NCI-H82 treated with DMSO at 0.1 percent for 48 hours (cell line): ENCODE results near the gene DDI2.
A peak's percentile ranks its signal among the peaks of the same experiment; 100 is the strongest.
"Not testable (repeated sequence)": the region's sequence is repeated elsewhere in the genome, so short reads cannot be mapped to it uniquely, and the experiment has no call there.

ENCODE experiments used
- DNase-seq: peaks from one replicate; lab custom pipeline; 2025; ENCODE audit not compliant: unreplicated experiment; lab: John Stamatoyannopoulos, UW

Gene DDI2

DNA sequence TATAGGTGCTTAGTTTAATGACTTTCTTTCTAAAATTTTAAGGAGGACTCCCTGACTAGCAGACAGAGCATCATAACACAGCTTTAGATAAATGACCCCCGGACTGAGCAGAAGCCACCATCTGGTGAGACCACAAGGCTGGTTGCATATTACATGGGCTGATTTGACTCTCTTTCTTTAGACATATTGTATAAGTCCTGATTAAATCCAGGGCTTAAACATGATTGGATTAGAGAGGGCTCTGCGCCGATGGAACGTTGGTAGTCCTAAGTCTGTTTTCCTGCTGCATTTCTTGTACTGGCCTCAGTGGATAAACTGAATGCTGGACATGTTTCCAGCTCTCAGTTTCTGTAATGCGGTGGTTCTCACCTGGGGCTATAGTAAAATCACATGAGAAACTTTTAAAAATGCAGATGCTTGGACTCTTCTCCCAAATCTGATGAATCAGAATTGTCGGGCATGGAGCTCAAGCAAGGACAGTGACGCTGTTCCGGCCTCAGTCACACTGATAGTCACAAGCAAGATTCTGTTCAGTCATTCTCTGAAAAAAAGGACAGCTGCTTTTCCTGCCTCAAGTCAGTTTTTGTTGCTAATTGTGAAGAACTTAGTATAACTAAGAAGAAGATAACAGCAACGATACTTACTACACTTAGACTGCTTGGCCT, 16.6 kb downstream of the DDI2 start:
- peak; percentile 100 for DNase-seq

DNA sequence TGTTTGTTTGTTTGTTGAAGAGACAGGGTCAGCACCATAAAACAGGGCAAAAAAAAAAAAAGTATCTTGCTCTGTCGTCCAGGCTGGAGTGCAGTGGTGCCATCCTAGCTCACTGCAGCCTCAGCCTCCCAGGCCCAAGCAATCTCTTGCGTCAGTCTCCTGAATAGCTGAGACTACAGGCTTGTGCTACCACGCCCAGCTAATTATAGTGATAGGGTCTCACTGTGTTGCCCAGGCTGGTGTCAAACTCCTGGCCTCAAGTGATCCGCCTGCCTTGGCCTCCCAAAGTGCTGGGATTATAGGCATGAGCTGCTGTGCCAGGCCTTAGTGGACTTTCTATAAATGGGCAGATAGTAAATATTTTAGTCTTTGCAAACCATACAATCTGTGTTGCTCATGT, 19.2 kb downstream of the DDI2 start:
- no peak for DNase-seq

DNA sequence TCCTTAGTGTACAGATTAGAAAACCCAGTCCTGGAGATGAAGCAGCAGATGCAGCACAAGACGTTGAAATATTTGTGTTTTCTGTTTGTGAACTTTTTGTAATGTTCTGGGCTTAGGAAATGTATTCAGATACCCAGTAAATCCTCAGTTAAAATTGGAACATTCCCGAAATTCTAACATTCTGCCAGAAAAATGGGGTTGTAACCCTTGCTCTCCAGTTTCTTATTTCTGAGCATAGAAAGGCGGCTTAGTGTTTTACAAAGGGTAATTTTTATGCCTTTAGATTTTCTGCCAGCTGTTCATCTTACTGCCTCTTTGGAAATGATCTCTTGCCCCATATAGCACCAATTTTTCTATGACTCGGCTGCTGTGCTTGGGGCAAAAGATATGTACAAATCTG, 20.6 kb downstream of the DDI2 start:
- no peak for DNase-seq

DNA sequence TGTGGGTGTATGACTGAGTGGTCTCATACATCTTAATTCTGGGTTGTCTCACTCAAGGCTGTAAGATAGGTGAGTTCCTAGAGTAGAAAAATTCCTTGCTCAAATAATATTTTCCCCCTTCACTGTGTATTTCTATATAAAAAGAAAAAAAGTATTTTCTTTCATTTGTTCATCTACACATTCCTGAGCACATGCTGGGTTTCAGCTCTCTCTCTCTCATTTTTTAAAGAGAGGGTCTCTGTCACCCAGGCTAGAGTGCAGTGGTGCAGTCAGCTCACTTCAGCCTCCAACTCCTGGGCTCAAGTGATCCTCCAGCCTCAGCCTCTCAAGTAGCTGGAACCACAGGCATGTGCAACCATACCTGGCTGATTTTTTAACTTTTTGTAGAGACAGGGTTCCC, 22.0 kb downstream of the DDI2 start:
- no peak for DNase-seq

DNA sequence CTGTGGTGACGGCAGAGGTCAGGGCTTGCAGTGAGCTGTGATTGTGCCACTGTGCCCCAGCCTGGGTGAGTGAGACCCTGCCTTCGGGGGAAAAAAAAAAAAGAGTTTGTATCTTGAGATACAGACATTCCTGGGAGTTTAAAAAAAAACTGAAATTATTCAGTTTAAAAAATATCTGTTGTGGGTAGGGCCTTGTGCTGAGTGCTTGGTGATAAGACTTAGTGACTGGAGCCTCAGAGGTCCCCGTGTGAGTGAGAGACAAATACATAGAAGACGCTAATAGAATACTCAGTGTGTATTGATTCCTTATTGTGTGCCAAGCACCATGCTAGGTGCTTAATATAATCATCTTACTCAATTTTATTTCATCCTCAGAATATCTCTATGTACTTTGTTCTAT, 22.7 kb downstream of the DDI2 start:
- DNase-seq, result no peak

DNA sequence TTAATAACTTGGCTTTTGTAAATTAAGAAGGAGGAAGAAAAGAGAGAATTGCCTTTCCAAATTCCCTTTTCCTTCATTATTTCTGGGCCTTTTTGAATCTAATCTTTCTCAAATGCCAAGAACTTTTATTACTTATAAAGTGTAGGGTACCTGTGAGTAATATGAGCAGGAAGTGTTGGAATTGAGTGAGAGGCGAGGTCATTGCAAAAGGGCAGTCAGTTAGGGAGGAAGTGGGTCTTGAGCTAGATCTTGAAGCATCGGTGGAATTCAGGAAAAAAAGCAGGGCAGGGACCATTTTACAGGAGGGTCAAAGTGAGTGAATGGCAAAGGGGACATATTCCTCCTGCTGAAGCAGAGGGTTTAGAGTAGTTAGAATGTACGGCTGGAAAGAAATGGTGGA, 23.4 kb downstream of the DDI2 start:
- no peak for DNase-seq

DNA sequence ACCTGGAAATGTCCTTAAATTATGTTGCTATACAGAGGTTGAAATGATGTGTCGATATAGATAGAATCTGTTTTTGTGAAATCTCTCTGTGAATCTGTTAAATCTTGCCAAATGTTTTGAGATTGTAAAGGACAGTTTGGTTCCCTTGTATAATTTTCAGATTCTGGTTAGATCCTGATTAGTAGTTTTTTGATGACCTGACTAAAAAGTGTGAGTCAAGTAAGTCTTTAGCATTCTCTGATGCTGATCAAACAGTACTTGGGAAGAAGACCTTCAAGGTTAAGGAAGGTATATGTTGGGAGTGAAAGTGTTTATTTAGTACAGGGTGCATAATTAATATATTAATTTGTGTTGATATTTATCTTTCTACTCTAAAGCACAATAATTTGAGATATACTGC, 32.7 kb downstream of the DDI2 start:
- DNase-seq, result no peak

DNA sequence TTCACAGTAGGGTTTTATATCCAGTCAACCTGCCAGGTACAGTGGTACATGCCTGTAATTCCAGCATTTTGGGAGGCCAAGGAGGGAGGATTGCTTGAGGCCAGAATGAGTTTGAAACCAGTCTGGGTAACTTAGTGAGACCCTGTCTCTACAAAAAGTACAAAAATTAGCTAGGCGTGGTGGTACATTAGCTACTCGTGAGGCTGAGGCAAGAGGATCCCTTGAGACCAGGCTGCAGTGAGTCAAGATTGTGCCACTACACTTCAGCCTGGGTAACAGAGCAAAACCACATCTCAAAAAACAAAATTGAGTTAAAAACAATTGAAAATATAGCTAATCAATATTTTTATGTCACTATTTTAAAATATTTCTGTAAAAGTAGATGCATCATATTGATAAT, 33.2 kb downstream of the DDI2 start:
- no peak for DNase-seq

DNA sequence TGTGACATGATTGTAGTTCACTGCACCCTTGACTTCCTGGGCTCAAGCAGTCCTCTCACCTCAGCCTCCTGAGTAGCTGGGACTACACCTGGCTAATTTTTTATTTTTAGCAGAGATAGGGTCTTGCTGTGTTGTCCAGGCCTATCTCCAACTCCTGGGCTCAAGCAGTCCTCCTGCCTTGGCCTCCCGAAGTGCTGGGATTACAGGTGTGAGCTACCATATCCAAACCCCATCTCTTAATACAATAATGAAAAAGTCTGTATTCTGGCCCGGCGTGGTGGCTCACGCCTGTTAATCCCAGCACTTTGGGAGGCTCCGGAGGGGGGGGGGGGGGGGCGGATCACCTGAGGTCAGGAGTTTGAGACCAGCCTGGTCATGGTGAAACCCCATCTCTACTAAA, 34.9 kb downstream of the DDI2 start:
- DNase-seq, result not testable (repeated sequence)

DNA sequence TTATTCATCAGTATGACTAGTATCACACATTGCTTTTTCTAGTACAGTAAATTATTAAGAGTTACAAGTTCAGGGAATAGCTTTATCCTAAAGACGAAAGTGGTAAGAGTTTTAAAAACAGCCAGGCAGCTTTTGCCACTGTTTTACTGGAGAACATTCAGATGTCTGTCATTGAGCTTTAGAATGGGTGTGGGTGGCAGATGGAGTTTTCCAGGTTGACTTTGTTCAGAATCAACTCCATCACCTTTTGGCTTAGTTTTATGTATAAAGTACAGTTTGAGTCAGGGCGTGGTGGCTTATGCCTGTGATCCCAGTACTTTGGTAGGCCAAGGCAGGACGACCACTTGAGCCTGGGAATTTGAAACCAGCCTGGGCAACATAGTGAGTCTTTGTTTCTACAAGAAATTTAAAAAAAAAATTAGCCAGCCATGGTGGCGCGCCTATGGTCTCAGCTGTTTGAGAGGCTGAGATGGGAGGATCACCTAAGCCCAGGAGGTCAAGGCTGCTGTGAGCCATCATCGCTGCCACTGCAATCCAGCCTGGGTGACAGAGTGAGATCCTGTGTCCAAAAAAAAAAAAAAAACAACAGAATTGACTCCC, 36.9 kb downstream of the DDI2 start:
- DNase-seq, result no peak

DNA sequence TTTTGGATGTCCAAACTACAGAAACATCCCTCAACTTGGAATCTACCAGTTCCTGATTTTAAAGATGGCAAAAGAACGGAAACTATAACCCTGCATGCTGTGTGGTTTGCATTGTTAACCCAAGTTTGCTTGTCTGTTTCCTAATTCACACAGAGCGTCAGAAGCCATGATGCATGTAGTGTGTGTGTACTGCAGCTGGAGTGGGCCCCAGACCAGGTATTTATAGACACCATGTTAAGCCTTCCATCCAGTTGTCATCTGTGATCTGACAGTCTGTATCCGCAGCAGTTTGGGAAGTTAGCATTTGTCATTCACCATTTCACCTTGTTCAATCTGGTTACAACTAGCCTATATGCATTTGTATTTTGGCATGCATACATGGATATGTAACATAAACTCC, 39.2 kb downstream of the DDI2 start:
- DNase-seq, result no peak

DNA sequence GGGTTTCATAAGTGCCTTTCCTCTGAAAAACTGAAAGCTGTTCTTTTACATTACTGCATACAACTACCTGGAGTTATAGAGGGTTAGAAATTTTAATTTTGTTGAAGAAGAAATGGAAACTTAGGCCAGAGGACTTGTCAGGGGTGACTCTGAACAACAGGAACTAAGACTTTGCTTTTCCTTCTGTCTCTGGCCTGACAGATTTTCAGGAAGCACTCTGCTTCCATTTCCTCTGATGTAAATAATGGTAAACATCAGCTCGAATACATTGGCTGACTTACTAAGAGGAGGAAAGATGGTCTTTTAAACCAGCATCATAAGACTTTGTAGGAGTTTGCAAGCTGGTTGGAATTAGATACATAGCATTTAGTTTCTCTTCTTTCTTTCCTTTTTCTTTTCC, 39.8 kb downstream of the DDI2 start:
- DNase-seq, result no peak

DNA sequence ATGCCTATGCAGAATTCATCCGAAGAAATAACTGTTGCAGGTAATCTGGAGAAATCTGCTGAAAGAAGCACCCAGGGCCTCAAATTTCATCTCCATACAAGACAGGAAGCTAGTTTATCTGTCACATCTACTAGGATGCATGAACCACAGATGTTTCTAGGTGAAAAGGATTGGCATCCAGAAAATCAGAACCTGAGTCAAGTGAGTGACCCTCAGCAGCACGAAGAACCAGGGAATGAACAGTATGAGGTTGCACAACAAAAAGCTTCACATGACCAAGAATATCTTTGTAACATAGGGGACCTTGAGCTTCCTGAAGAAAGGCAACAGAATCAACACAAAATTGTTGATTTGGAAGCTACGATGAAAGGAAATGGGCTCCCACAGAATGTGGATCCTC, 42.9 kb downstream of the DDI2 start:
- no peak for DNase-seq

DNA sequence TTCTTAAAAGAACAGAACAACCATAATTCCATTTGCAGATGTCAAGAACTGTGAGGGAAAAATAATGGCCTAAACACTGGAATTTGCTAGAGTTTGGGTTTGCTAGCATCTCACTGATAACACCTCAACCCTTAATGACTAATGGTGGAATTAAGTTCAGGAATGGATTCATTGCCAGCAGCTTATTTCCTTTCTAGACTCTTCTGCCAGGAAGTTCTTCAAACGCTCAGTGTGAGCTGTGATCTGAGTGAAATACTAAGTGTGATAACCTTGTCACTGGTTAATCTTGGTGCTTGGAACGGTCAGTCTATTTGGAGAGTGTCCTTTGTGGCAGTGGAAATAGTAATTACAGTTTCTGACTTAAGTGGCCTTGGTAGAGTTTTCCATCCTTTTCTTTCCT, 45.2 kb downstream of the DDI2 start:
- no peak for DNase-seq

DNA sequence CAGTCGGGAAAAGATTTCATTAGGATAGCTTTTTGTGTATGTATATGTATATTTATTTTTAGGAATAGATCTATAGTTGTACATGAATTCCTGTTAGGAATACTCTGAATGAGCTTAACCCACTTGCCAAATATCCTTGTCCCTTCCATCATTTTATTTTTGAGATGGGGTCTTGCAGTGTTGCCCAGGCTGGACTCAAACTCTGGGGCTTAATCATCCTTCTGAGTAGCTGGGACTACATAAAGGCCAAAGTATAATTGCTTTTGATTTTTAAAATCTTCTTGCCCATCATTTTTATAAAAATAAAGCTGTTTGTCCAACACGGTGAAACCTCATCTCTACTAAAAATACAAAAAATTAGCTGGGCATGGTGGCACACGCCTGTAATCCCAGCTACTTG, 46.7 kb downstream of the DDI2 start:
- DNase-seq, result no peak

DNA sequence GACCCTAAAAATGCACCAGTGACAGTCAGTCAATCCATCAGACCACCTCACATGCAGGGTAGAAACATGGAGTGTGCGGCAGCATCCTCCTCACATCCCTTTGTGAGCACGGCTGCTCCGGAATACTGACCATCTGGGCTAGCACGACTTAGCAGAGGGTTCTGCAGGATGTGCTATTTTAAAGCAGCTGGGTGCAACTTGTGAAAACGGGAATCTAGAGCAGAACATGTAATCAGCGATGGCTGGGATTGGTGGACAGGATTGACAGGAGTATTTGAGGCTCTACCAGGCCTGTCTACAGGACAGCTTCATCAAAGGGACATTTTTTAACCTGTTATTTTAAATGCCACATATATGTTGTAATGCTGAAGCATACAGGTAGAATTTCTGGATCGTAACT, 50.1 kb downstream of the DDI2 start:
- no peak for DNase-seq

DNA sequence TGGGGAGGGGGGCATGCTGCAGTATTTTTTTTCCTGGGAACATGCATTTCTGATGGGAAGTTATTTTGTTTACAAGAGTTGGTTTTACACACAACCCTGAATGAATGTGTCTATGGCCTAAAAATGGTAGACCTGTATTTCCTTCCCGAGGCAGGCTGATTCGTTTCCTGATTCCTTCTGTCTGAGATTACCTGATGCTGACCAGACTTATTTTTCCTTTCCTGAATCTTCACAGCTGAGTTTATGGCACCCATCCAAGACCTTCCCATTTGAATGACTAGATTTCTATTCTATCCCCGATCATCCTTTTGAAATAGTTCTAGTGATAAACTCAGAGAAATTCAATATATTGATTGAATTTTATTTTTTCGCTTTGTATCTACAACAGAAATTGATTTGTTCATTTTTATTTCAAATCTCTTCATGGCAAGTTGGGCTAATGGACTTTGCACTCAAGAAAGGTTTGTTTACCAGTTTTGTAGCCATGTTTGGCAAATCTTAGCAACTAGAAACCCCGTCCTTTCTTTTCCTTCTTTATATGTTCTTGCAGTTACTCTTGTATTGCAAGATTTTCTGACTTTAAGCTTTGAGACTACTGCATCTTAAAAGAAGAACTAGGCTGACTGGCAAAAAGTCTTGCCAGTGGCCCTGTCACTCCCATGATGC, 51.0 kb downstream of the DDI2 start:
- DNase-seq, result no peak

DNA sequence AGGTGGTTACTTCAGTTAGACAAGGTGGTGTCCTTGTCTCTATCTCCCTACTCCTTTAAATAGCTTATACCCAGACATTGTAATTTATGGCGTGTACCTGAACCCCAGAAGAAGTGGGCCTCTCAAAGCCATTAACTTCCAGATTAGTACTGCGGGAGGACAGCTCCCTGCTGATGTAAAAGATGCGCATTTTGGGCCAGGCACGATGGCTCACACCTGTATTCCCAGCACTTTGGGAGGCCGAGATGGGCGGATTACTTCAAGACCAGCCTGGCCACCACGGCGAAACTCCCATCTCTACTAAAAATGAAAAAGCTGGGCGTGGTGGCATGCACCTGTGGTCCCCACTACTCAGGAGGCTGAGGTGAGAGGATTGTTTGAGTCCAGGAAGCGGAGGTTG, 51.8 kb downstream of the DDI2 start:
- no peak for DNase-seq

DNA sequence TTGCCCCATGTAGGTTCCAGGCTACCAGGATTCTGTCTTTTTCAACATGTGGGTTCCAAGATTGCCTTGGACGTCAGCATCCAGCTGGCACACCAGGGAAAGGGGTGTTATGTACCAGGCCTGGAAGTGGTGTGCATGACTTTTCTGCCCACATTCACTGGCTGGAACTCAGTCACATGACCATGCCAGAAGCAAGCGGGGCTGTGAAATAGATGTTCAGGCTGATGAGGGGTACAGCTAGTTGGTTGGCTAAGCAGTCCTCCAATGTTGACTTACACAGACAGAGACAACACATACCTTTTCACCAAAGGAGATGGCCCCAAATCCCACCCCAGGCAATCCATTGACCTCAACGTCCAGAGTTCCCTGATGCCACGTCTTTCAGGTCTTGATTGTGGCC, 52.6 kb downstream of the DDI2 start:
- no peak for DNase-seq

DNA sequence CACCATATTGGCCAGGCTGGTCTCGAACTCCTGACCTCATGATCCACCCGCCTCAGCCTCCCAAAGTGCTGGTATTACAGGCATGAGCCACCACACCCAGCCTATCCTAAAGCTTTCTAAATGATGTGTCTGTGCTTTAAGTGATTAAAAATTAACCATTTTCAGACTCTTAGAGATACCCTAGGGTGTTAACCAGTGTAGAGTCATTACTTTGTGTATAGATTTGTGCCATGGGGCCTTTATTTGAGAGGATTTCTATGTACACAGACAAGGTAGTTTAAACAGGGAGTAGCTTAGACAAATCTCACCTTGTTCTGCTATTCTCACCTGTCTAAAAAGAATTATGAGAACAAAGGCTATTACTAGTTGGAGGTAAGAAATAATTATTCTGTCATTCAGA, 54.2 kb downstream of the DDI2 start:
- no peak for DNase-seq

DNA sequence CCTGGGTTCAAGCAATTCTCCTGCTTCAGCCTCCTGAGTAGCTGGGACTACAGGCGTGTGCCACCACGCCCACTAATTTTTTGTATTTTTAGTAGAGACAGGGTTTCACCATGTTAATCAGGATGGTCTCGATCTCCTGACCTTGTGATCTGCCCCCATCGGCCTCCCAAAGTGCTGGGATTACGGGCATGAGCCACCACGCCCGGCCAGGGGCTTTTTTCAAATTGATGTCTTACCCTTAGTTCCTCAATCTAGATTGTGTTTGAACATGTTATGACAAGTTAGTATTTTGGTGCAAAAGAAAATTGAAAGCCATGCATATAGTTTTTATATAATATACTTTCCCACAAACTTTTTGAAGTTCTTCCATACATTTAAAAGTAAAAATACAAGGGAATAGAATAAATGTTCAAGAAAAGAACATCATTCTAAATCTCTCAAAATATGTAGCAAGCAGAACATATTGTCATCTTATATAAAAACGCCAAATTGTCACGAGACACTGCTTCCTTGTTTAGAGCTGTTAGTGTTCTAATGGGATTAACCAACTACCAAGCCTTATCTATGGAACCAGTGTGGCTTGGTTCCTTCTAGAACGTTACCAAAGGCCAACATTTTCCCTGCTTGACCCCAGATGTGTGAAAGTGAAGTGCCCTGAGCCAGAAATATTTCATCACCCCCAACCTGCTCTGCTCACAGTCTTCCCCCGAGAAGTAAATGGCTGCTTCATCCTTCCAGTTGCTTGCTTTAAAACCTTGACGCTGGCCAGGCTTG, 57.3 kb downstream of the DDI2 start:
- no peak for DNase-seq

DNA sequence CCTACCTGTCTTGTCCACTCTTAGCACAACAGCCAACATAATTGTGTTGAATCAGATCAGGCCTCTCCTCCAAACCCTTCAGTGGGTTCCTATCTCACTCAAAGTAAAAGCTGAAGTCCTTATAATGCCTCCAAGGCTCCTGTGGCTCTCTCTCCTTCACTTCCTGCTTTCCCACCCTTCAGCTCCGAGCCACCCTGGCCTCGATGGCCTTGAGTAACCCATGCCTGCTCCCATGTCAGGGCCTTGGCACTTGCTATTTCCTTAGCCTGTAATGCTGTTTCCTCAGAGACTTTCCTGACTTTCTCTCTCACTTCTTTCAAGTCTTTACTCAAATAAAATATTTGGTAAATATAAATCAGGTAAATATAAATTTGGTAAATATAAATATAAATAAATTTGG, 58.8 kb downstream of the DDI2 start:
- no peak for DNase-seq
